Gastrocnemius medialis (tissue), 4 donors: ENCODE measurements around the gene TMEM89. TPM values are rescaled to one million over a fixed set of nuclear protein-coding genes. Genes with fewer than 3 reads are reported as not detected.
A peak's percentile ranks its signal among the peaks of the same experiment; 100 is the strongest.

Source experiments
- ATAC-seq, 2 donors: fragments of 150-250 bp; one replicate each; pipeline ENCODE4 v1.9.1; 2016
- DNase-seq, 2 donors: peaks; one replicate each; pipeline ENCODE4 v3.0.0-alpha.2; 2019
- H3K27ac ChIP-seq, 4 donors: fragments of 200-600 bp; sonication (generic); 1 replicate in 1 of 4; 2 replicates in 3 of 4; pipeline ENCODE4 v1.5.1; 2016 to 2018; ENCODE audit warnings: mild to moderate bottlenecking in 2 of 4, moderate library complexity in 1 of 4
- H3K27me3 ChIP-seq, 3 donors: fragments of 200-600 bp; sonication (generic) in 2 of 3; 1 replicate in 1 of 3; 2 replicates in 2 of 3; pipeline versions ENCODE4 v1.5.1 to v1.6.0; 2016 to 2019; ENCODE audit warnings: mild to moderate bottlenecking in 1 of 3, moderate library complexity in 1 of 3
- H3K36me3 ChIP-seq, 2 donors: fragments of 200-600 bp; sonication (generic) in 1 of 2; one replicate each; pipeline ENCODE4 v1.5.1; 2017 to 2018
- H3K4me1 ChIP-seq, 2 donors: fragments of 200-600 bp; sonication (generic) in 1 of 2; one replicate each; pipeline ENCODE4 v1.5.1; 2016 to 2017; ENCODE audit warnings: mild to moderate bottlenecking in 2 of 2
- H3K4me3 ChIP-seq, 4 donors: fragments of 200-600 bp; sonication (generic) in 3 of 4; 1 replicate in 1 of 4; 2 replicates in 3 of 4; pipeline ENCODE4 v1.5.1; 2016 to 2019; ENCODE audit warnings: mild to moderate bottlenecking in 2 of 4
- H3K9me3 ChIP-seq, 3 donors: fragments of 200-600 bp; sonication (generic) in 2 of 3; 1 replicate in 1 of 3; 2 replicates in 2 of 3; pipeline ENCODE4 v1.5.1; 2016 to 2019
- CTCF ChIP-seq, 5 experiments: fragments of 450-650 bp in 3 of 5; fragments of 200-600 bp in 2 of 5; sonication (generic) in 2 of 5; IDR thresholded peaks in 4 of 5; conservative IDR thresholded peaks in 1 of 5; 1 replicate in 4 of 5; 2 replicates in 1 of 5; pipeline ENCODE4 v1.5.1; 2016 to 2019; ENCODE audit warnings: antibody characterized with exemption in 5 of 5, mild to moderate bottlenecking in 3 of 5, moderate library complexity in 3 of 5
- POLR2A ChIP-seq, 2 donors: fragments of 450-650 bp; IDR thresholded peaks; one replicate each; pipeline ENCODE4 v1.6.1; 2017; ENCODE audit warnings: antibody characterized with exemption in 2 of 2, mild to moderate bottlenecking in 2 of 2, moderate library complexity in 2 of 2
- in situ Hi-C, 4 donors: fragments of 200-750 bp; cut with MboI; loops; one replicate each; pipeline versions ENCODE4 v1.15.0 to v1.8.0; 2017; ENCODE audit warnings: low sequenced_read_pairs in 4 of 4
- intact Hi-C: fragments of 100-400 bp; cut with DNase I; formaldehyde crosslinking; loops from one replicate; pipeline ENCODE4 v1.15.1; 2023; ENCODE audit warnings: low total_unique reads
- total RNA-seq, 4 donors: library from RNA; depleted of rRNA; stranded (reverse); fragments of >200 nt; gene quantifications; one replicate each; pipeline versions ENCODE4 v1.1.0 to v1.2.3, GENCODE V29; 2016

TMEM89 gene
- total RNA-seq, 4 donors from 2014 or later = not detected

GRCh38 chr3:48600711-48601621 is 20.6 kb downstream of the TMEM89 start:
- Histone ChIP-seq H3K36me3 (peaks cover 0 to 61% of the 10 kb centered on the region in 2 donors), H3K27me3 (no peaks in the 10 kb centered on the region), H3K27ac (peak overlapping the region; percentile 85 to 98 (median 92)), H3K4me1 (peaks cover 53 to 67% of the 10 kb centered on the region in 2 donors), H3K4me3 (no peak overlapping the region), H3K9me3 (no peaks in the 10 kb centered on the region)
- no peak for DNase-seq
- TF ChIP-seq CTCF (IDR thresholded peaks at IDR 0.05 in 4 of 5, conservative IDR thresholded peaks at IDR 0.05 in 1 of 5) = no peak
- TF ChIP-seq POLR2A (IDR thresholded peaks at IDR 0.05) = no peak
- ATAC-seq = peak in 1 of 2 donors; percentile 1
- intact Hi-C loops (loop anchor here (1.0 kb wide), 1 partner anchor 41 kb away; no protein-coding TSS in a partner anchor), in situ Hi-C loops (no loop called here)

- intact Hi-C loops (no loop called here), in situ Hi-C loops (no loop called here)
- Histone ChIP-seq H3K4me1 (peaks cover 66 to 70% of the 10 kb centered on the region in 2 donors), H3K4me3 (peak overlapping the region in 1 of 4 donors; percentile 33), H3K27ac (peak overlapping the region; percentile 85 to 98 (median 92)), H3K36me3 (peaks cover 0 to 48% of the 10 kb centered on the region in 2 donors), H3K27me3 (no peaks in the 10 kb centered on the region), H3K9me3 (no peaks in the 10 kb centered on the region)
- ATAC-seq (peak in 1 of 2 donors; percentile 5), DNase-seq (peak; percentile 41 to 79)
- TF ChIP-seq CTCF (IDR thresholded peaks at IDR 0.05 in 4 of 5, conservative IDR thresholded peaks at IDR 0.05 in 1 of 5) = no peak
- TF ChIP-seq POLR2A (IDR thresholded peaks at IDR 0.05) = no peak
These were observed 21.9 kb downstream of the TMEM89 start for GRCh38 chr3:48599509-48600285.

- Histone ChIP-seq H3K9me3 (no peaks in the 10 kb centered on the region), H3K4me3 (peak overlapping the region in 1 of 4 donors; percentile 33), H3K36me3 (peaks cover 0 to 42% of the 10 kb centered on the region in 2 donors), H3K27me3 (no peaks in the 10 kb centered on the region), H3K4me1 (peaks cover 69 to 70% of the 10 kb centered on the region in 2 donors), H3K27ac (peak overlapping the region; percentile 85 to 98 (median 92))
- in situ Hi-C loops (no loop called here), intact Hi-C loops (no loop called here)
- no peak for TF ChIP-seq POLR2A (IDR thresholded peaks at IDR 0.05)
- TF ChIP-seq CTCF (IDR thresholded peaks at IDR 0.05 in 4 of 5, conservative IDR thresholded peaks at IDR 0.05 in 1 of 5) = no peak
- ATAC-seq = no peak
- peak in 1 of 2 donors; percentile 54 for DNase-seq
These were observed 22.5 kb downstream of the TMEM89 start for GRCh38 chr3:48599077-48599501.

- no peaks in the 10 kb centered on the region for H3K27me3 ChIP-seq
- in situ Hi-C loops (no loop called here), intact Hi-C loops (no loop called here)
- peak; percentile 89 to 93 for DNase-seq
- peak; percentile 75 to 82 for ATAC-seq
- peak overlapping the region in 1 of 4 donors; percentile 33 for H3K4me3 ChIP-seq
- TF ChIP-seq POLR2A (IDR thresholded peaks at IDR 0.05) = peak in 1 of 2 donors; percentile 52
- no peak for TF ChIP-seq CTCF (IDR thresholded peaks at IDR 0.05 in 4 of 5, conservative IDR thresholded peaks at IDR 0.05 in 1 of 5)
- peaks cover 67 to 70% of the 10 kb centered on the region in 2 donors for H3K4me1 ChIP-seq
- no peaks in the 10 kb centered on the region for H3K9me3 ChIP-seq
- peaks cover 0 to 36% of the 10 kb centered on the region in 2 donors for H3K36me3 ChIP-seq
- peak overlapping the region; percentile 85 to 98 (median 92) for H3K27ac ChIP-seq
These were observed 23.1 kb downstream of the TMEM89 start for GRCh38 chr3:48598323-48599076.
